Liver (tissue), 9 donors: ENCODE data around the gene ASB5. TPM values are rescaled to one million over a fixed set of nuclear protein-coding genes. Genes with fewer than 3 reads are reported as not detected.

ENCODE experiments used
- DNase-seq: peaks from one replicate; pipeline ENCODE4 v3.0.0-alpha.2; 2017; ENCODE audit warnings: low spot score
- H3K27ac ChIP-seq, 2 donors: one replicate each; pipeline ENCODE4 v1.7.0; 2013; ENCODE audit warnings: inconsistent platforms in 2 of 2, low read length in 2 of 2, control low read depth in 1 of 2, low read depth in 1 of 2, mild to moderate bottlenecking in 1 of 2
- H3K27me3 ChIP-seq, 4 donors: one replicate each; pipeline versions ENCODE4 v1.6.1 to v1.7.0; 2013; ENCODE audit warnings: low read length in 3 of 4, inconsistent platforms in 1 of 4, mild to moderate bottlenecking in 1 of 4, moderate library complexity in 1 of 4; ENCODE audit not compliant: control insufficient read depth in 4 of 4, insufficient read depth in 4 of 4
- H3K36me3 ChIP-seq, 4 donors: one replicate each; pipeline versions ENCODE4 v1.6.1 to v1.7.0; 2013; ENCODE audit warnings: low read length in 3 of 4, mild to moderate bottlenecking in 3 of 4, low read depth in 1 of 4, moderate library complexity in 1 of 4; ENCODE audit not compliant: control insufficient read depth in 4 of 4, insufficient read depth in 3 of 4
- H3K4me1 ChIP-seq, 4 donors: one replicate each; pipeline versions ENCODE4 v1.6.1 to v1.7.0; 2013; ENCODE audit warnings: low read length in 3 of 4, mild to moderate bottlenecking in 3 of 4, moderate library complexity in 1 of 4; ENCODE audit not compliant: control insufficient read depth in 4 of 4, insufficient read depth in 4 of 4
- H3K4me3 ChIP-seq, 3 donors: one replicate each; pipeline versions ENCODE4 v1.6.1 to v1.7.0; 2013; ENCODE audit warnings: low read length in 3 of 3, control low read depth in 1 of 3, low read depth in 1 of 3, mild to moderate bottlenecking in 1 of 3
- H3K9ac ChIP-seq, 2 donors: one replicate each; pipeline ENCODE4 v1.7.0; 2013; ENCODE audit warnings: low read length in 2 of 2, mild to moderate bottlenecking in 2 of 2, moderate library complexity in 2 of 2, control low read depth in 1 of 2, low read depth in 1 of 2
- H3K9me3 ChIP-seq, 4 donors: one replicate each; pipeline versions ENCODE4 v1.6.1 to v1.7.0; 2013; ENCODE audit warnings: low read length in 3 of 4; ENCODE audit not compliant: control insufficient read depth in 4 of 4
- ATF3 ChIP-seq: IDR thresholded peaks from 2 replicates; pipeline ENCODE4 v1.6.1; 2016; ENCODE audit warnings: antibody characterized with exemption
- CTCF ChIP-seq: fragments of 150-350 bp; IDR thresholded peaks from 2 replicates; pipeline ENCODE4 v1.5.1; 2017; ENCODE audit warnings: improper control_type of control experiment, low read depth, low read length; ENCODE audit not compliant: missing input control
- EGR1 ChIP-seq, 2 donors: IDR thresholded peaks; 2 replicates each; pipeline ENCODE4 v1.6.1; 2016 to 2018; ENCODE audit warnings: antibody characterized with exemption in 2 of 2, low read depth in 2 of 2
- FOXA1 ChIP-seq: IDR thresholded peaks from 2 replicates; pipeline ENCODE4 v1.6.1; 2016; ENCODE audit warnings: antibody characterized with exemption
- FOXA2 ChIP-seq: IDR thresholded peaks from 2 replicates; pipeline ENCODE4 v1.6.1; 2016; ENCODE audit warnings: antibody characterized with exemption
- GABPA ChIP-seq, 2 donors: IDR thresholded peaks in 1 of 2; conservative IDR thresholded peaks in 1 of 2; 2 replicates each; pipeline ENCODE4 v1.6.1; 2016; ENCODE audit warnings: antibody characterized with exemption in 2 of 2, mild to moderate bottlenecking in 1 of 2, moderate library complexity in 1 of 2
- HNF4A ChIP-seq, 2 donors: conservative IDR thresholded peaks; 2 replicates each; pipeline ENCODE4 v1.6.1; 2016; ENCODE audit warnings: antibody characterized with exemption in 2 of 2, mild to moderate bottlenecking in 2 of 2
- HNF4G ChIP-seq: IDR thresholded peaks from 2 replicates; pipeline ENCODE4 v1.6.1; 2016; ENCODE audit warnings: antibody characterized with exemption
- JUND ChIP-seq, 2 donors: IDR thresholded peaks; 2 replicates each; pipeline ENCODE4 v1.6.1; 2016; ENCODE audit warnings: antibody characterized with exemption in 2 of 2
- MAX ChIP-seq: IDR thresholded peaks from 2 replicates; pipeline ENCODE4 v1.6.1; 2016; ENCODE audit warnings: antibody characterized with exemption
- NR2F2 ChIP-seq: IDR thresholded peaks from 2 replicates; pipeline ENCODE4 v1.6.1; 2016; ENCODE audit warnings: antibody characterized with exemption
- RAD21 ChIP-seq, 2 donors: IDR thresholded peaks; 2 replicates each; pipeline ENCODE4 v1.6.1; 2016; ENCODE audit warnings: antibody characterized with exemption in 2 of 2, mild to moderate bottlenecking in 2 of 2
- REST ChIP-seq: IDR thresholded peaks from 2 replicates; pipeline ENCODE4 v1.6.1; 2016; ENCODE audit warnings: antibody characterized with exemption, mild to moderate bottlenecking
- RXRA ChIP-seq, 2 donors: IDR thresholded peaks; 2 replicates each; pipeline ENCODE4 v1.6.1; 2017 to 2018; ENCODE audit warnings: antibody characterized with exemption in 2 of 2, mild to moderate bottlenecking in 1 of 2
- SP1 ChIP-seq: IDR thresholded peaks from 2 replicates; pipeline ENCODE4 v1.6.1; 2018; ENCODE audit warnings: antibody characterized with exemption, mild to moderate bottlenecking
- TAF1 ChIP-seq: conservative IDR thresholded peaks from 2 replicates; pipeline ENCODE4 v1.6.1; 2016; ENCODE audit warnings: antibody characterized with exemption, mild to moderate bottlenecking
- YY1 ChIP-seq: IDR thresholded peaks from 2 replicates; pipeline ENCODE4 v1.6.1; 2016; ENCODE audit warnings: antibody characterized with exemption, mild to moderate bottlenecking
- ZBTB33 ChIP-seq: IDR thresholded peaks from 2 replicates; pipeline ENCODE4 v1.6.1; 2016; ENCODE audit warnings: antibody characterized with exemption
- WGBS: extraction: QIAGEN DNeasy Blood & Tissue Kit; methylation state at CpG from one replicate; pipeline ENCODE4 v1.1.7; 2013; 5-methylcytosine and 5-hydroxymethylcytosine counted together
- polyA plus RNA-seq, 2 donors: library from polyadenylated mRNA; stranded (reverse) in 1 of 2; unstranded in 1 of 2; fragments of 200-250 nt in 1 of 2; fragments of >200 nt in 1 of 2; fragmentation: Nextera tagmentation in 1 of 2; extraction: Ambion mirVana in 1 of 2; gene quantifications; one replicate each; pipeline versions ENCODE4 v1.2.1 to v1.2.3, GENCODE V29; 2013 to 2015
- total RNA-seq, 2 donors: library from RNA; depleted of rRNA; stranded (reverse); fragments of >200 nt; gene quantifications; one replicate each; pipeline ENCODE4 v1.2.3, GENCODE V29; 2014
- donor health status: healthy.
- donor health status: healthy.
- donor health status: healthy.
- donor health status: healthy.
- donor health status: healthy.

Gene ASB5
- total and polyA plus RNA-seq, 4 donors, result 0.05 TPM; not detected in 3

GRCh38 chr4:176226736-176227135 lies 42.3 kb downstream of the ASB5 start:
- H3K27me3 ChIP-seq, result no peaks in the 10 kb centered on the region
- no peaks in the 10 kb centered on the region for H3K36me3 ChIP-seq
- H3K9ac ChIP-seq, result no peak overlapping the region
- TF ChIP-seq GABPA (IDR thresholded peaks at IDR 0.05 in 1 of 2, conservative IDR thresholded peaks at IDR 0.05 in 1 of 2), result no peak
- no peak for TF ChIP-seq EGR1 (IDR thresholded peaks at IDR 0.05; ENCODE audit: low read depth in 2 of 2)
- no peak for TF ChIP-seq HNF4G
- no peak for TF ChIP-seq RXRA (IDR thresholded peaks at IDR 0.05)
- TF ChIP-seq RAD21 (IDR thresholded peaks at IDR 0.05), result no peak
- TF ChIP-seq ZBTB33, result no peak
- no peak for TF ChIP-seq REST
- no peak for TF ChIP-seq TAF1
- TF ChIP-seq FOXA2, result no peak
- no peaks in the 10 kb centered on the region for H3K4me1 ChIP-seq
- 69% methylated on average over 5 of the region's 5 CpGs for whole genome bisulfite sequencing
- DNase-seq, result no peak
- H3K27ac ChIP-seq, result no peak overlapping the region
- no peaks in the 10 kb centered on the region for H3K9me3 ChIP-seq
- no peak overlapping the region for H3K4me3 ChIP-seq

- TF ChIP-seq TAF1 (no peak), EGR1 (IDR thresholded peaks at IDR 0.05; ENCODE audit: low read depth in 2 of 2) (no peak), JUND (IDR thresholded peaks at IDR 0.05) (no peak), CTCF (no peak), ZBTB33 (no peak), FOXA2 (no peak), FOXA1 (no peak), YY1 (no peak), RAD21 (IDR thresholded peaks at IDR 0.05) (no peak), SP1 (no peak), GABPA (IDR thresholded peaks at IDR 0.05 in 1 of 2, conservative IDR thresholded peaks at IDR 0.05 in 1 of 2) (no peak), ATF3 (no peak), HNF4A (conservative IDR thresholded peaks at IDR 0.05) (no peak), MAX (no peak), NR2F2 (no peak), REST (no peak)
- Histone ChIP-seq H3K9me3 (no peaks in the 10 kb centered on the region), H3K36me3 (no peaks in the 10 kb centered on the region), H3K4me1 (no peaks in the 10 kb centered on the region), H3K27ac (no peak overlapping the region), H3K4me3 (no peak overlapping the region), H3K9ac (no peak overlapping the region), H3K27me3 (no peaks in the 10 kb centered on the region)
- 79% methylated on average over 2 of the region's 2 CpGs for WGBS
- DNase-seq, result no peak
Observed at GRCh38 chr4:176223561-176223960, 45.5 kb downstream of the ASB5 start.
